Measurements from ENCODE around the gene PTCD1. TPM values are rescaled to one million over a fixed set of nuclear protein-coding genes. Genes with fewer than 3 reads are reported as not detected.
A peak's percentile ranks its signal among the peaks of the same experiment; 100 is the strongest.

The PTCD1 gene, protein sequence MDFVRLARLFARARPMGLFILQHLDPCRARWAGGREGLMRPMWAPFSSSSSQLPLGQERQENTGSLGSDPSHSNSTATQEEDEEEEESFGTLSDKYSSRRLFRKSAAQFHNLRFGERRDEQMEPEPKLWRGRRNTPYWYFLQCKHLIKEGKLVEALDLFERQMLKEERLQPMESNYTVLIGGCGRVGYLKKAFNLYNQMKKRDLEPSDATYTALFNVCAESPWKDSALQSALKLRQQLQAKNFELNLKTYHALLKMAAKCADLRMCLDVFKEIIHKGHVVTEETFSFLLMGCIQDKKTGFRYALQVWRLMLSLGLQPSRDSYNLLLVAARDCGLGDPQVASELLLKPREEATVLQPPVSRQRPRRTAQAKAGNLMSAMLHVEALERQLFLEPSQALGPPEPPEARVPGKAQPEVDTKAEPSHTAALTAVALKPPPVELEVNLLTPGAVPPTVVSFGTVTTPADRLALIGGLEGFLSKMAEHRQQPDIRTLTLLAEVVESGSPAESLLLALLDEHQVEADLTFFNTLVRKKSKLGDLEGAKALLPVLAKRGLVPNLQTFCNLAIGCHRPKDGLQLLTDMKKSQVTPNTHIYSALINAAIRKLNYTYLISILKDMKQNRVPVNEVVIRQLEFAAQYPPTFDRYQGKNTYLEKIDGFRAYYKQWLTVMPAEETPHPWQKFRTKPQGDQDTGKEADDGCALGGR
- total RNA-seq, result 4.4 to 5.8 TPM (median 5.4 TPM) in 3 replicates
- long read RNA-seq, full-length matches to known transcripts, result 36 of 47 reads
- long read RNA-seq, partial matches to known transcripts, result 0 of 47 reads
- long read RNA-seq, other reads (novel, unspliced or antisense), result 11 of 47 reads

DNA sequence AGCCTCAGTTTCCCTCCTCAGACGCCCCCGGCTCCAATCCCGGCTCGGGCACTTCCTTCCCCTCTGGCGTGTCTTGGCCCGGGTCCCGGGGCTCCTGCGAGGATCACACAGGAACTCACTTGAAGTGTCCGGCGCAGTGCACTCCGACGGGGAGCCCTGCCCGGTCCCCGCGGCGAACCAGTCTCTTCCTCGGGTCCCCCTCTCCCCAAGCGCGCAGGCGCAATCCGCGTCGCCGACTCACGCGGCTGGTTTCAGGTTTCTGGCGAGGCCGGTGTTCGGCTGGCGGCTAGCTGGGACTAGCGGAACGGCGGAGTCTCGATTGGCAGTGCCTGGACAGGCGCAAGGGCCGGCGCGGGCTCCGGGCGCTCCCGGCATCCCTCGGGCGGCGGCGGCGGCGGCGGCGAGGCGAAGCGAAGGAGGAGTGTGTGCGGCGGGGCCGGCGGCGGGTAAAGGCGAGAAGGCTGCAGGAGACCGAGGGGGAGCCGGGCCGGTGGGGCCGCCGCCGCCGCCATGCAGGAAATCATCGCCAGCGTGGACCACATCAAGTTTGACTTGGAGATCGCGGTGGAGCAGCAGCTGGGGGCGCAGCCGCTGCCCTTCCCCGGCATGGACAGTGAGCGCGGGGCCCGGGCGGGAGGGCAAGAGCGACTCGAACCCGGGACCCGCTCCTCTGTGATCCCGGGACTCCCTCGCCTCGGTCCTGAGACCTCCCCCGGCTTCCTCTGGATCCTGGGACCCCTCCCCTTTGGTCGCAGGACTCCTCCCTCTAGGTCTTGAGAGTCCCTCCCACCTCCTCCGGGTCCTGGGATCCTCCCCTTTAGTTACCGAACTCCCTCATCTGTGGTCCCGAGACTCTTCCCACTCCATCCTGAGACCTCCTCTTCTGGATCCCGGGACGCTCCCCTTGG lies at the start of gene PTCD1, which contains the start of gene CPSF4:
TSS of gene PTCD1 (minus strand) at position 226 of the 908 bp plus-strand sequence. CDS start 3,556 bp downstream, outside the sequence.
TSS of gene CPSF4 (plus strand) at position 371 of the 908 bp plus-strand sequence. CDS start at position 511, 140 bp downstream.
- Mint-ChIP-seq H3K36me3 (ENCODE audit: low read depth) (peaks cover 10% of the 10 kb centered on the region), H3K4me1 (ENCODE audit: low read depth) (peaks cover 46% of the 10 kb centered on the region), H3K9me3 (ENCODE audit: low read depth) (no peaks in the 10 kb centered on the region), H3K27me3 (ENCODE audit: low read depth) (no peaks in the 10 kb centered on the region), H3K27ac (ENCODE audit: unreplicated experiment) (peak within 1 kb of the TSS; percentile 98), H3K4me3 (ENCODE audit: unreplicated experiment) (peak within 1 kb of the TSS; percentile 99)
- TF ChIP-seq, protein P1, sequence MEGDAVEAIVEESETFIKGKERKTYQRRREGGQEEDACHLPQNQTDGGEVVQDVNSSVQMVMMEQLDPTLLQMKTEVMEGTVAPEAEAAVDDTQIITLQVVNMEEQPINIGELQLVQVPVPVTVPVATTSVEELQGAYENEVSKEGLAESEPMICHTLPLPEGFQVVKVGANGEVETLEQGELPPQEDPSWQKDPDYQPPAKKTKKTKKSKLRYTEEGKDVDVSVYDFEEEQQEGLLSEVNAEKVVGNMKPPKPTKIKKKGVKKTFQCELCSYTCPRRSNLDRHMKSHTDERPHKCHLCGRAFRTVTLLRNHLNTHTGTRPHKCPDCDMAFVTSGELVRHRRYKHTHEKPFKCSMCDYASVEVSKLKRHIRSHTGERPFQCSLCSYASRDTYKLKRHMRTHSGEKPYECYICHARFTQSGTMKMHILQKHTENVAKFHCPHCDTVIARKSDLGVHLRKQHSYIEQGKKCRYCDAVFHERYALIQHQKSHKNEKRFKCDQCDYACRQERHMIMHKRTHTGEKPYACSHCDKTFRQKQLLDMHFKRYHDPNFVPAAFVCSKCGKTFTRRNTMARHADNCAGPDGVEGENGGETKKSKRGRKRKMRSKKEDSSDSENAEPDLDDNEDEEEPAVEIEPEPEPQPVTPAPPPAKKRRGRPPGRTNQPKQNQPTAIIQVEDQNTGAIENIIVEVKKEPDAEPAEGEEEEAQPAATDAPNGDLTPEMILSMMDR (IDR thresholded peaks at IDR 0.05), result peak; percentile 27
- peak; percentile 98 for DNase-seq (ENCODE audit: low spot score)

DNA sequence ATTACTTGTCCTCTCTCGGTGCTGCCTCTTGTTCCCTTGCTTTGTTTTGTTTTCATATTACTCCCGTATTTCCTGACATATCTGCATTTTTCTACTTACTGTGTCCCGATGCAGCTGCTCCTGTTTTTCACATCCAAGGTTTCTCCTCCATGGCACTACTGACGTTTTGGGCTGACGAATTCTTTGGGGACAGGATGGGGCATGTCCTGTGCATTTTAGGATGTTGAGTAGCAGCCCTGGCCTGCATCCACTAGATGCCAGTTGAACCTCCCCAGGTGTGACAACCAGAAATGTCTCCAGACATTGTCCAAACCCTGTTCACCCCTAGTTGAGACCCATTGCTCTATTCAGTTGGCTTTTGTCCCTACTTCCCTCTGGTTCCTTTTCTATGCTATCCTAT lies 46.5 kb upstream of the PTCD1 start:
- no peak overlapping the region for H3K27ac Mint-ChIP-seq (ENCODE audit: unreplicated experiment)
- no peaks in the 10 kb centered on the region for H3K27me3 Mint-ChIP-seq (ENCODE audit: low read depth)
- H3K9me3 Mint-ChIP-seq (ENCODE audit: low read depth), result no peaks in the 10 kb centered on the region
- peaks cover 14% of the 10 kb centered on the region for H3K36me3 Mint-ChIP-seq (ENCODE audit: low read depth)
- H3K4me1 Mint-ChIP-seq (ENCODE audit: low read depth), result no peaks in the 10 kb centered on the region
- TF ChIP-seq, protein P1 (IDR thresholded peaks at IDR 0.05), result no peak
- no peak overlapping the region for H3K4me3 Mint-ChIP-seq (ENCODE audit: unreplicated experiment)
- DNase-seq (ENCODE audit: low spot score), result no peak

DNA sequence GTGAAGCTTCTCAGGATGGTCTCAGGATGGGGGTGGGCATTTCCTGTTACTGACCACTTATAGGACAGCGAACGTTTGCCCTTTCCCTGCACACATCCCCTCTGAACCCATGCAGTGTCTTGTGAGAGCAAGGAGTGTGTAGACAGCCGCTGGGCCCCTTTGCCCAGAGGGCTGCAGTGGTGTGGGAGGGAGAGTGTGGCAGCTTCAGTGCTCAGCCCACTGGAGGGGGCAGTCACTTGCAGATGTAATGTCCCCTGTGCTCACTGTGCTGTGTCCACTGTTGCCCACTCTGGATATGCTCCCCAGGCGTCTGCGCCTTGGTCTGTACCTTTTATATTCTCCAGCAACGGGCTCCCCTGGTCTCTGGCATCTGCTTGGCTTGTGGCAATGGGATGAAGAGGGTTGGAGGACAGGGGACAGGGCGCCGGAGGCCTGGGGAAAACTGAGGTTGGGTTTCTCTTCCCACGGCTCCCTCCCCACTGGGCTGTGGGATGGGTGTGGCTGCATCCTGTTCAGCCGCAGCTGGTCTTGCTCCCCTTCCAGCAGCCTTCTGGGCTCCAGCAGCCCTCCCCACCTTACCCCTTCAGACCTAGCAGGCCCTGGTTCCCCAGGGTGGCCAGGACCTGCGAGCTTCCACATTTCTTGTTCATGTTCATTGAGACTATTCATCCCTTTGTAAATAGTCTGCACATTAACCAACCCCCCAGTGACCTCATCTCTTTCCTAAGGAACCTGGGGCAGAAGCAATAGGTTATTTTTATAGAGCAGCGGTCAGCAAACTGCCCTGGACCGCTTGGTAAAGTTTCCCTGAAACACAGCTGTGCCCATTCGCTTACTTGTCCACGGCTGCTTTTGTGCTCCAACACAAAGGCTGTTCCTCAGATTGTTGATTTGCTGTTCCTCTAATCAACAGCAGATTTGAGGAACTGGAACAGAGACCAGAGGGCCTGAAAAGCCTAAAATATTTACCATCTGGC lies 40.2 kb upstream of the PTCD1 start:
- no peak for DNase-seq (ENCODE audit: low spot score)
- H3K36me3 Mint-ChIP-seq (ENCODE audit: low read depth), result peaks cover 7% of the 10 kb centered on the region
- H3K27me3 Mint-ChIP-seq (ENCODE audit: low read depth), result no peaks in the 10 kb centered on the region
- TF ChIP-seq, protein P1 (IDR thresholded peaks at IDR 0.05), result no peak
- peaks cover 30% of the 10 kb centered on the region for H3K4me1 Mint-ChIP-seq (ENCODE audit: low read depth)
- H3K4me3 Mint-ChIP-seq (ENCODE audit: unreplicated experiment), result no peak overlapping the region
- no peaks in the 10 kb centered on the region for H3K9me3 Mint-ChIP-seq (ENCODE audit: low read depth)
- peak overlapping the region; percentile 32 for H3K27ac Mint-ChIP-seq (ENCODE audit: unreplicated experiment)

DNA sequence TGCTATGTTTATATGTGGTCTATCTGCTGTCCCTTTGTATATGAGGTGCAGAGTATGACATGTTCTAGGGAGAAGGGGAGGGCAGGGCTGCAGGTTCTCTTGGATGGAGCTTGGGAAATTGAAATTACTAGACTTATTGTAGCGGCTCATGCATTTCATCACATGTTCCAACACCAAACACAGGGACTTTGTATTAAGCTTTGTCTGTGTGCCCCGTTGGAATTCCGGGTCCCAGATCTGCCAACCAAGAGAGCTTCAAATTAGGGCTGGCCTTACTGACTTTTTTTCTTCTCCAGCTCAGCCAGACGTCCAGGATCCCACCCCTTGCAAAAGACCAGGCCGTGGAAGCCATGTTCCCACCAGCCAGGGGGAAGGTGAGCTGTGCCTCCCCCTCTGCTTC lies 37.5 kb upstream of the PTCD1 start:
- H3K36me3 Mint-ChIP-seq (ENCODE audit: low read depth), result peaks cover 2% of the 10 kb centered on the region
- peaks cover 43% of the 10 kb centered on the region for H3K4me1 Mint-ChIP-seq (ENCODE audit: low read depth)
- no peak for DNase-seq (ENCODE audit: low spot score)
- TF ChIP-seq, protein P1 (IDR thresholded peaks at IDR 0.05), result no peak
- no peaks in the 10 kb centered on the region for H3K27me3 Mint-ChIP-seq (ENCODE audit: low read depth)
- H3K27ac Mint-ChIP-seq (ENCODE audit: unreplicated experiment), result peak overlapping the region; percentile 42
- no peaks in the 10 kb centered on the region for H3K9me3 Mint-ChIP-seq (ENCODE audit: low read depth)
- no peak overlapping the region for H3K4me3 Mint-ChIP-seq (ENCODE audit: unreplicated experiment)

Data from chondrocyte (in vitro differentiated cells).